DND-41 (cell line): ENCODE data around the gene ARHGAP26.

Source experiments
- CTCF ChIP-seq: IDR thresholded peaks from 2 replicates; pipeline ENCODE4 v1.5.1; 2012; ENCODE audit warnings: borderline replicate concordance, low read length, moderate library complexity, mild to moderate bottlenecking; ENCODE audit not compliant: poor library complexity, severe bottlenecking; ENCODE audit errors: extremely low read depth
- EZH2 ChIP-seq: IDR thresholded peaks from 3 replicates; pipeline ENCODE4 v1.6.1; 2012; ENCODE audit warnings: borderline replicate concordance, low read depth, mild to moderate bottlenecking, moderate library complexity, low read length, inconsistent platforms; ENCODE audit not compliant: severe bottlenecking

- no peak for TF ChIP-seq CTCF
- TF ChIP-seq EZH2, result no peak
Observed at GRCh38 chr5:142939006-142939405, 168.8 kb downstream of the ARHGAP26 start.
